Omental fat pad (tissue), 4 donors: ENCODE measurements around the gene CDIP1. TPM values are rescaled to one million over a fixed set of nuclear protein-coding genes. Genes with fewer than 3 reads are reported as not detected.

ENCODE experiments used
- ATAC-seq: fragments of 150-250 bp; one replicate; pipeline ENCODE4 v1.9.1; 2016; ENCODE audit warnings: mild to moderate bottlenecking, moderate library complexity; ENCODE audit not compliant: low FRiP score
- DNase-seq: peaks from one replicate; pipeline ENCODE4 v3.0.0-alpha.2; 2019; ENCODE audit warnings: low spot score
- CTCF ChIP-seq, 3 donors: fragments of 450-650 bp; IDR thresholded peaks; one replicate each; pipeline ENCODE4 v1.5.1; 2016 to 2017; ENCODE audit warnings: antibody characterized with exemption in 3 of 3, mild to moderate bottlenecking in 3 of 3, moderate library complexity in 2 of 3
- total RNA-seq, 4 donors: library from RNA; depleted of rRNA; stranded (reverse); fragments of >200 nt; gene quantifications; one replicate each; pipeline ENCODE4 v1.1.0, GENCODE V29; 2016

Gene CDIP1
- total RNA-seq, 4 donors from 2014 or later: 12.7 to 18.8 (median 14.2) TPM

GRCh38 chr16:4561596-4561995 lies 23.0 kb upstream of the CDIP1 start:
- TF ChIP-seq CTCF (IDR thresholded peaks at IDR 0.05): no peak
- no peak for ATAC-seq

GRCh38 chr16:4557973-4558372 lies 19.4 kb upstream of the CDIP1 start:
- ATAC-seq (no peak), DNase-seq (no peak)
- no peak for TF ChIP-seq CTCF (IDR thresholded peaks at IDR 0.05)

More at GRCh38 chr16:4561596-4561995, 23.0 kb upstream of the CDIP1 start:
- no peak for DNase-seq

- no peak for ATAC-seq
- no peak for TF ChIP-seq CTCF (IDR thresholded peaks at IDR 0.05)
- no peak for DNase-seq
Measured at GRCh38 chr16:4556580-4556979, 18.0 kb upstream of the CDIP1 start.

GRCh38 chr16:4556112-4556511 lies 17.5 kb upstream of the CDIP1 start, which contains the start of gene C16orf96:
C16orf96 (plus strand) TSS chr16:4556340; CDS start chr16:4556490, 150 bp downstream.
- no peak for ATAC-seq
- no peak for DNase-seq
- TF ChIP-seq CTCF (IDR thresholded peaks at IDR 0.05): no peak

- DNase-seq: no peak
- TF ChIP-seq CTCF (IDR thresholded peaks at IDR 0.05): no peak
- no peak for ATAC-seq
Measured at GRCh38 chr16:4552541-4552940, 14.0 kb upstream of the CDIP1 start.

- DNase-seq (no peak), ATAC-seq (no peak)
- no peak for TF ChIP-seq CTCF (IDR thresholded peaks at IDR 0.05)
Measured at GRCh38 chr16:4550591-4550990, 12.0 kb upstream of the CDIP1 start.

- no peak for DNase-seq
- no peak for TF ChIP-seq CTCF (IDR thresholded peaks at IDR 0.05)
- ATAC-seq: no peak
Measured at GRCh38 chr16:4548124-4548523, 9.6 kb upstream of the CDIP1 start.
